A673 (cell line): ENCODE data around the gene IQGAP2. TPM values are rescaled to one million over a fixed set of nuclear protein-coding genes. Genes with fewer than 3 reads are reported as not detected.

ENCODE experiments used
- BruUV-seq: library from RNA; stranded (reverse); fragments of 400-500 nt; replicated peaks from 2 replicates; lab custom pipeline; 2021; lab: Mats Ljungman, UMichigan
- CTCF ChIA-PET: fragments of 300-600 bp; sonication (Branson Sonifier 250); formaldehyde crosslinking; loops from one replicate; lab custom pipeline; 2022; ENCODE audit warnings: antibody characterized with exemption; lab: Charles Lee
- POLR2A ChIA-PET: fragments of 300-600 bp; sonication (Branson Sonifier 250); formaldehyde crosslinking; loops from one replicate; lab custom pipeline; 2022; ENCODE audit warnings: antibody characterized with exemption; ENCODE audit not compliant: low non-redundant PET; lab: Charles Lee
- DNase-seq: peaks from one replicate; pipeline ENCODE4 v3.0.0-alpha.2; 2015; ENCODE audit warnings: low spot score
- H3K27ac ChIP-seq: fragments of 200-600 bp; sonication (generic); 2 replicates; pipeline ENCODE4 v1.5.1; 2016; ENCODE audit warnings: mixed run types, low read depth, mild to moderate bottlenecking, mixed read lengths, antibody characterized with exemption, low read length; ENCODE audit not compliant: poor library complexity, severe bottlenecking
- H3K27me3 ChIP-seq: fragments of 200-600 bp; sonication (generic); replicated peaks from 2 replicates; pipeline ENCODE4 v1.6.1; 2017; ENCODE audit warnings: mixed run types, low read depth, mild to moderate bottlenecking, mixed read lengths, antibody characterized with exemption, low read length; ENCODE audit not compliant: insufficient read depth, poor library complexity
- H3K36me3 ChIP-seq: fragments of 200-600 bp; sonication (generic); 2 replicates; pipeline ENCODE4 v1.6.1; 2016; ENCODE audit warnings: mixed run types, mild to moderate bottlenecking, mixed read lengths, antibody characterized with exemption, low read length; ENCODE audit not compliant: insufficient read depth, poor library complexity, severe bottlenecking
- H3K4me1 ChIP-seq: fragments of 200-600 bp; sonication (generic); 2 replicates; pipeline ENCODE4 v1.6.1; 2017; ENCODE audit warnings: mixed run types, mild to moderate bottlenecking, mixed read lengths, antibody characterized with exemption, low read length; ENCODE audit not compliant: insufficient read depth, poor library complexity, severe bottlenecking
- H3K4me3 ChIP-seq: fragments of 200-600 bp; sonication (generic); 2 replicates; pipeline ENCODE4 v1.5.1; 2016; ENCODE audit warnings: low read depth, mixed run types, mild to moderate bottlenecking, mixed read lengths, low read length; ENCODE audit not compliant: poor library complexity, severe bottlenecking
- H3K9me3 ChIP-seq: fragments of 200-600 bp; sonication (generic); 2 replicates; pipeline ENCODE4 v1.6.1; 2016; ENCODE audit warnings: mixed run types, low read depth, mild to moderate bottlenecking, mixed read lengths, antibody characterized with exemption, low read length; ENCODE audit not compliant: poor library complexity, severe bottlenecking
- CTCF ChIP-seq: fragments of 300-800, 200-600 bp; sonication (generic); conservative IDR thresholded peaks from 2 replicates; pipeline ENCODE4 v1.5.1; 2017; ENCODE audit warnings: low read depth, mild to moderate bottlenecking, antibody characterized with exemption, low read length, moderate library complexity, mixed read lengths
- EZH2 ChIP-seq: fragments of 200-600 bp; sonication (generic); IDR thresholded peaks from 2 replicates; pipeline ENCODE4 v1.6.1; 2017; ENCODE audit warnings: borderline replicate concordance, low read depth, mild to moderate bottlenecking, mixed read lengths, antibody characterized with exemption, low read length; ENCODE audit not compliant: poor library complexity, severe bottlenecking
- intact Hi-C: fragments of 100-400 bp; cut with micrococcal nuclease; formaldehyde crosslinking; loops from one replicate; pipeline ENCODE4 v1.10.0; 2022; ENCODE audit not compliant: unreplicated experiment
- total RNA-seq: library from RNA; stranded (reverse); gene quantifications from 2 replicates; pipeline ENCODE4 v1.2.3, GENCODE V29; 2021

The IQGAP2 gene
- total RNA-seq, 1 experiment from 2014 or later, result 26.8 TPM

- Histone ChIP-seq H3K4me3 (no peak overlapping the region), H3K27ac (no peak overlapping the region), H3K27me3 (no peaks in the 10 kb centered on the region), H3K9me3 (no peaks in the 10 kb centered on the region), H3K4me1 (no peaks in the 10 kb centered on the region), H3K36me3 (no peaks in the 10 kb centered on the region)
- ChIA-PET POLR2A (no interaction called here), CTCF (no interaction called here)
- intact Hi-C loops, result no loop called here
- no peak for TF ChIP-seq CTCF
- no peak for TF ChIP-seq EZH2
- no peak for DNase-seq
- no TSS peak for BruUV-seq
These were observed 59.1 kb downstream of the IQGAP2 start for GRCh38 chr5:76462097-76462667.

DNA sequence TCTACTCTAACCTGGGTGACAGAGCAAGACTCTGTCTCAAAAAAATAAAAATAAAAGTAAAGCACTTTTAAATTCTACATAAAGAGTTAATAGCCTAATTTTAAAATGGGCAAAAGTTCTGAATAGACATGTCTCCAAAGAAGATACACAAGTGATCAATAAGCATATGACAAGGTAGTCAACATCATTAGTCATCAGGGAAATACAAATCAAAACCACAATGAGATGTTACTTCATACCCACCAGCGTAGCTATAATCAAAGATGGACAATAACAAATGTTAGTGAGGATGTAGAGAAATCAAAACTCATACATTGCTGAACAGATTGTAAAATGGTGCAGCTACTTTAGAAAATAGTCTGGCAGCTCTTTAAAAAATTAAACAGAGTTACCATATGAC is 64.1 kb downstream of the IQGAP2 start:
- no peak overlapping the region for H3K27ac ChIP-seq
- H3K9me3 ChIP-seq, result no peaks in the 10 kb centered on the region
- TF ChIP-seq EZH2 (no peak), CTCF (no peak)
- POLR2A ChIA-PET, result no interaction called here
- H3K36me3 ChIP-seq, result no peaks in the 10 kb centered on the region
- no peak for DNase-seq
- H3K4me3 ChIP-seq, result no peak overlapping the region
- no peaks in the 10 kb centered on the region for H3K27me3 ChIP-seq
- intact Hi-C loops, result no loop called here
- H3K4me1 ChIP-seq, result no peaks in the 10 kb centered on the region
- no TSS peak for BruUV-seq
- CTCF ChIA-PET, result no interaction called here

- no TSS peak for BruUV-seq
- H3K9me3 ChIP-seq, result no peaks in the 10 kb centered on the region
- H3K27ac ChIP-seq, result no peak overlapping the region
- ChIA-PET POLR2A (interaction anchor here (0.6 kb wide), 1 partner anchor 31 kb away, joined by 3 read pairs; no protein-coding TSS in a partner anchor), CTCF (no interaction called here)
- no peaks in the 10 kb centered on the region for H3K36me3 ChIP-seq
- intact Hi-C loops, result no loop called here
- DNase-seq, result no peak
- H3K4me1 ChIP-seq, result peaks cover 11% of the 10 kb centered on the region
- TF ChIP-seq CTCF (no peak), EZH2 (no peak)
- H3K27me3 ChIP-seq, result no peaks in the 10 kb centered on the region
- no peak overlapping the region for H3K4me3 ChIP-seq
These were observed 65.7 kb downstream of the IQGAP2 start for GRCh38 chr5:76468635-76469425.
